Large intestine (tissue), 3 donors: ENCODE results near the gene UNC45B. TPM values are rescaled to one million over a fixed set of nuclear protein-coding genes. Genes with fewer than 3 reads are reported as not detected.
"Not testable (repeated sequence)": the region's sequence is repeated elsewhere in the genome, so short reads cannot be mapped to it uniquely, and the experiment has no call there.

ENCODE experiments used
- DNase-seq, 2 donors: peaks; one replicate each; pipeline versions ENCODE4 v3.0.0 to v3.0.0-alpha.2; 2013
- H3K27ac ChIP-seq: one replicate; pipeline ENCODE4 v1.5.1; 2013; ENCODE audit warnings: low read length
- H3K27me3 ChIP-seq: 2 replicates; pipeline ENCODE4 v1.6.1; 2013; ENCODE audit warnings: low read length; ENCODE audit not compliant: control insufficient read depth, insufficient read depth
- H3K36me3 ChIP-seq: 2 replicates; pipeline ENCODE4 v1.6.1; 2013; ENCODE audit warnings: low read length; ENCODE audit not compliant: control insufficient read depth, insufficient read depth
- H3K4me1 ChIP-seq: one replicate; pipeline ENCODE4 v1.6.1; 2013; ENCODE audit warnings: low read length; ENCODE audit not compliant: control insufficient read depth, insufficient read depth
- H3K4me3 ChIP-seq: one replicate; pipeline ENCODE4 v1.5.1; 2013; ENCODE audit warnings: low read length
- H3K9me3 ChIP-seq: one replicate; pipeline ENCODE4 v1.6.1; 2013; ENCODE audit warnings: mild to moderate bottlenecking, low read depth, low read length, moderate library complexity; ENCODE audit not compliant: control insufficient read depth
- WGBS: methylation state at CpG from one replicate; pipeline ENCODE4 v1.1.5; 2013; ENCODE audit warnings: low lambda C conversion rate; ENCODE audit not compliant: insufficient coverage; 5-methylcytosine and 5-hydroxymethylcytosine counted together
- polyA plus RNA-seq: library from polyadenylated mRNA; unstranded; fragments of 120-200 nt; gene quantifications from one replicate; pipeline ENCODE4 v1.2.1, GENCODE V29; 2013

Gene UNC45B
- polyA plus RNA-seq, 1 donor = 0.28 TPM

DNA sequence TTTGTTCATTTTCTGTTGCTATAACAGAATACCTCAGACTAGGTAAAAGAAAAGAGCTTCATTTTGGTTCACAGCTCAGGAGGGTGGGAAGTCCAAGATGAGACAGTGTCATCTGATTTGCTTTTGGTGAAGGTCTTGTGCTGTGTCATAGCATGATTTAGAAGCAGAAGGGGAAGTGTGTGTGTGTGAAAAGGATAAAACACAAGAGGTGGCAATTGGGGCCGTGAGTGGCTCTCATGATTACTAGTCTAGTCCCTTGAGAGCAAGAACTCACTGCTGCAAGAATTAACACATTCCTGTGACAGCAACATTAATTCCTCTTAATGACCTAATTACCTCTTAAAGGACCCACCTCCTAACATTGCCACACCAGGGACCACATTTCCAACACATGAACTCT, 38.2 kb downstream of the UNC45B start:
- Histone ChIP-seq H3K4me3 (no peak overlapping the region), H3K27me3 (no peaks in the 10 kb centered on the region), H3K9me3 (no peaks in the 10 kb centered on the region), H3K4me1 (no peaks in the 10 kb centered on the region), H3K36me3 (no peaks in the 10 kb centered on the region), H3K27ac (no peak overlapping the region)
- DNase-seq = no peak
- no CpG with 5 or more reads among the region's 1 CpG for WGBS

DNA sequence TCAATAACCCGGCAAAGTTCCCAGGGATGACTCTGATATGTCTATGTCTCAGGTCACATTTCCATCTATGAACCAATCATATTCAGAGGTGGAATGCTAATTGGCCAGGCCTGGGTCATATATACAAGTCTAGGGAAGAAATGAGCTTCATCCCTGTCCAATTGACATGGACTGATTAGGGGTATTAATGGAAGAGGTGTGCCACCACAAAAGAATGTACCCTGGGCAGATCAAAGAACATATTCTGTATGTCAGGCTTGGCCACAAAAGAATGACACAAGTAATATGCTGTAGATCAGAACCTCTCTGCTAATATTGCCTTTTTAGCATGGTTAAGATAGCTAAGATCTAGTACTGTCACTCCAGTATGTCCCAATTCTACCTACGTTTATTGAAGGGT, 39.9 kb downstream of the UNC45B start:
- DNase-seq = no peak
- H3K27ac ChIP-seq = no peak overlapping the region
- no peak overlapping the region for H3K4me3 ChIP-seq
- 0% methylated on average over 1 of the region's 2 CpGs for WGBS
- no peaks in the 10 kb centered on the region for H3K4me1 ChIP-seq
- H3K9me3 ChIP-seq = no peaks in the 10 kb centered on the region
- no peaks in the 10 kb centered on the region for H3K27me3 ChIP-seq
- no peaks in the 10 kb centered on the region for H3K36me3 ChIP-seq

DNA sequence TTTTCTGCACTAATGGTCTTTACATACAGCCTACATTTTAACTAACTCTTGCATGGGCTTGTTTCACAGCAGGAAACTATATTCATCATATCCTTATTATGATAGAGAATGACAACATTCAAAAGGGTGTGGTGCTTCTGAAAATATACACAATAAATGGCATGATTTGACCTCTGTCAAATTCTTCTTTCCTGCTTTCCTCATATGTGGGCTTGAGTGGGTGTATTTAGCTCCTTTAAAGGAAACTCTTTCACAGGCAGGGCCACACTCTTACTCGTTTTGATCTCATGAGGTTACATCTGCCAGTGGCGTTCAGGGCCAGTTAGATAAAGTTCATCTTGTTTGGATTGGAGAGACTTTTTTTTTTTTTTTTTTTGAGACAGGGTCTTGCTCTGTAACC, 40.5 kb downstream of the UNC45B start:
- H3K36me3 ChIP-seq = no peaks in the 10 kb centered on the region
- WGBS = no CpG with 5 or more reads among the region's 2 CpGs
- no peak overlapping the region for H3K27ac ChIP-seq

DNA sequence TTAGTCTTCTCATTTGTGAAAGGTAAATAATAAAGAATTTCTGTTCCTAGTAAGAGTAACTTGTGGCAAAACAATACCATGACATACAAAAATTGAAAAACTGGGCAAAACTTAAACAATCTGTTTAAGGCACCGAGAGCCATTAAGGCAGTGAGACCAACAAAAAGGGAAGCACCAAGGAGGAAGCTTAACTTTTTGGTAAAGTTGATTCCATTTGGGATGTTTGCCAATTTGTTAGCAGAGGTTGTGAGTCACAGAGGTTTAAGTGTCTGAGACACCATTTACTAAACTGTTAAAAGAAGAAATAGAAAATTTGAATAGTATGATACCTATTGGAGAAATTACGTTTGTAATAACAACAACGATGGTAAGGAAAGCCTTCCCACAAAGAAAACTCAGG, 41.7 kb downstream of the UNC45B start:
- H3K4me3 ChIP-seq = no peak overlapping the region
- H3K9me3 ChIP-seq = no peaks in the 10 kb centered on the region
- DNase-seq = no peak
- WGBS = 86% methylated on average over 1 of the region's 3 CpGs
- H3K4me1 ChIP-seq = no peaks in the 10 kb centered on the region
- no peaks in the 10 kb centered on the region for H3K27me3 ChIP-seq
- no peak overlapping the region for H3K27ac ChIP-seq
- no peaks in the 10 kb centered on the region for H3K36me3 ChIP-seq

More for the DNA sequence above, 40.5 kb downstream of the UNC45B start:
- no peak overlapping the region for H3K4me3 ChIP-seq
- no peaks in the 10 kb centered on the region for H3K4me1 ChIP-seq
- DNase-seq = no peak
- no peaks in the 10 kb centered on the region for H3K27me3 ChIP-seq
- H3K9me3 ChIP-seq = no peaks in the 10 kb centered on the region

DNA sequence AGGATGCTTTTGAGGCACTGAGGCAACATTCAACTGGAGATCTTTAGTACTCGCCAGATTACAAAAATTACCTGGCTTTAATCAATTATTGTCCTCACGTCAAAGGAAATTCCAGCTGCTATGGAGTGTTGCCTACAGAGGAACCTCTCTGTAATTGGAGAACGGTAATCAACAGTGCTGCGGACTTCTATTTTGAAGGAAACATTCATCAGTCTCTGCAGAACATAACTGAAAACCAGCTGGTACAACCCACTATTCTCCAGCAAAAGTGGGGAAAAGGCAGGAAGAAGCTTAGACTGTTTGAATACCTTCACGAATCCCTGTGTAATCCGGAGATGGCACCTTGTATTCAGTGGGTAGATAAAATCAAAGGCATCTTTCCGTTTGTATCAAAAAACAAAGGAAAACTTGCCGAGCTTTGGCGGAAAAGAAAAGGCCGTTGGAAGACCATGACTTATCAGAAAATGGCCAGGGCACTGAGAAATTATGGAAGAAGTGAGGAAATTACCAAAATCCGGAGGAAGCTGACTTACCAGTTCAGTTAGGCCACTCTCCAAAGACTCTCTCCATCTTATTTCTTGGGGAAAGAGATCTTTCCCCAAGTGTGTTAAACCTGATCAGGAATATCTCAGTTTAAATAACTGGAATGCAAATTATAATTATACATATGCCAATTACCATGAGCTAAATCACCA, 43.5 kb downstream of the UNC45B start:
- DNase-seq = no peak

DNA sequence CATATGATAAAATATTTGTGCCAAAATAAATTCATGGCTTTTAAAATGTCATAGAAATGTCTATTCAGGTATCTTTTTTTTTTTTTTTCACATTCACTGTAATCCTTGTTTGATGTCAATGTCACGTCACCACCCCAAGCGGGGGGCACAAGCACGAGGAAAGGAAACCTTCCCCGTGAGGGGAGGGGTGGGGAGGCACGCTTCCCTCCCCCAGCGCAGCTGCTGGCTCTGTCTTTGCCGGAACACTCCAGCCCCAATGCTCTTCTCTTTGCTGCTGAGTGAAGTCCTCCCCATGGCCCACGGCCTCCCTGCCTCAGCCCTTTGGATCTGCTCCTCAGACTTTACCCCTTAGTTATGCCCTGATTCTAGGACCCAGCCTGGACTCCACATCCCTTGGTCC, 45.1 kb downstream of the UNC45B start:
- H3K9me3 ChIP-seq = peaks cover 3% of the 10 kb centered on the region
- H3K36me3 ChIP-seq = no peaks in the 10 kb centered on the region
- no CpG with 5 or more reads among the region's 8 CpGs for WGBS
- no peak overlapping the region for H3K27ac ChIP-seq
- H3K27me3 ChIP-seq = no peaks in the 10 kb centered on the region
- H3K4me3 ChIP-seq = no peak overlapping the region
- H3K4me1 ChIP-seq = no peaks in the 10 kb centered on the region
- no peak for DNase-seq

More for the DNA sequence above, 43.5 kb downstream of the UNC45B start:
- no peaks in the 10 kb centered on the region for H3K36me3 ChIP-seq
- no peaks in the 10 kb centered on the region for H3K27me3 ChIP-seq
- no peaks in the 10 kb centered on the region for H3K4me1 ChIP-seq
- H3K9me3 ChIP-seq = peaks cover 3% of the 10 kb centered on the region
- no peak overlapping the region for H3K27ac ChIP-seq
- H3K4me3 ChIP-seq = no peak overlapping the region
- WGBS = 81% methylated on average over 5 of the region's 11 CpGs

DNA sequence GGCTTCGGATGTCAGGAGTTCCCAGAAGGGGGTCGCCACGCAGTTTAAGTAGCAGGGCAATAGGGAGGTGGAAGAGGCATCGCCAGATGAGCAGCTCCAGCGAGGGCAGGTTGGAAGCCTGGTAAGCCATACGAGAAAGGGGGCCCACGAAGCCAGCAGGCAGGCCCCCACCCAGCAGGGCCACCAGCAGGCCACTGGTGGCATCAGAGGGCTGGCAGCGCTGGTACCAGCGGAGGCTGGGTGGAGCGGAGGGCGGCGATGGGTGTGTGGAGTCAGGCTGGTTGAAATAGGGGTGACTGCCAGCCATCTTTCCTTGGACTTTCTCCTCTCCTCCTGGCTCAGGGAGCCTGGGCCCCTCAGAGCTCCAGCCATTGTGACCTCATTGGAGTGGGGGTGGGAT, 46.4 kb downstream of the UNC45B start, which contains the start of gene SLC35G3:
Gene SLC35G3, minus strand, starts transcription at position 393 of the 400 bp plus-strand sequence. Its CDS starts 86 bp downstream, at position 307.
- H3K4me1 ChIP-seq, H3K27ac ChIP-seq, H3K9me3 ChIP-seq, H3K36me3 ChIP-seq, H3K4me3 ChIP-seq, DNase-seq, H3K27me3 ChIP-seq: not testable (repeated sequence)
- no CpG with 5 or more reads among the region's 12 CpGs for WGBS

DNA sequence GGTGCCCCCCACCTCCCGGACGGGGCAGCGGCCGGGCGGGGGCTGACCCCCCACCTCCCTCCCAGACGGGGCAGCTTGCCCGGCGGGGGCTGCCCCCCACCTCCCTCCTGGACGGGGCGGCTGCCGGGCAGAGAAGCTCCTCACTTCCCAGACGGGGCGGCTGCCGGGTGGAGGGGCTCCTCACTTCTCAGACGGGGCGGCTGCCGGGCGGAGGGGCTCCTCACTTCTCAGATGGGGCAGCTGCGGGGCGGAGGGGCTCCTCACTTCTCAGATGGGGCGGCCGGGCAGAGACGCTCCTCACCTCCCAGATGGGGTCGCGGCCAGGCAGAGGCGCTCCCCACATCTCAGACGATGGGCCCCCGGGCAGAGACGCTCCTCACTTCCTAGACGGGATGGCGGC, 47.4 kb downstream of the UNC45B start:
- not testable (repeated sequence) for H3K4me1 ChIP-seq, H3K4me3 ChIP-seq, H3K9me3 ChIP-seq, H3K27me3 ChIP-seq, DNase-seq, H3K36me3 ChIP-seq, H3K27ac ChIP-seq
- WGBS = no CpG with 5 or more reads among the region's 31 CpGs

DNA sequence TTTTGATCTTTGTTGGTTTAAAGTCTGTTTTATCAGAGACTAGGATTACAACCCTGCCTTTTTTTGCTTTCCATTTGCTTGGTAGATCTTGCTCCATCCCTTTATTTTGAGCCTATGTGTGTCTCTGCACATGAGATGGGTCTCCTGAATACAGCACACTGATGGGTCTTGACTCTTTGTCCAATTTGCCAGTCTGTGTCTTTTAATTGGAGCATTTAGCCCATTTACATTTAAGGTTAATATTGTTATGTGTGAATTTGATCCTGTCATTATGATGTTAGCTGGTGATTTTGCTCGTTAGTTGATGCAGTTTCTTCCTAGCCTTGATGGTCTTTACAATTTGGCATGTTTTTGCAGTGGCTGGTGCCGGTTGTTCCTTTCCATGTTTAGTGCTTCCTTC, 55.0 kb downstream of the UNC45B start:
- H3K27ac ChIP-seq, H3K4me3 ChIP-seq, H3K36me3 ChIP-seq, H3K27me3 ChIP-seq, DNase-seq, H3K9me3 ChIP-seq, H3K4me1 ChIP-seq: not testable (repeated sequence)
- WGBS = no CpG with 5 or more reads among the region's 2 CpGs

DNA sequence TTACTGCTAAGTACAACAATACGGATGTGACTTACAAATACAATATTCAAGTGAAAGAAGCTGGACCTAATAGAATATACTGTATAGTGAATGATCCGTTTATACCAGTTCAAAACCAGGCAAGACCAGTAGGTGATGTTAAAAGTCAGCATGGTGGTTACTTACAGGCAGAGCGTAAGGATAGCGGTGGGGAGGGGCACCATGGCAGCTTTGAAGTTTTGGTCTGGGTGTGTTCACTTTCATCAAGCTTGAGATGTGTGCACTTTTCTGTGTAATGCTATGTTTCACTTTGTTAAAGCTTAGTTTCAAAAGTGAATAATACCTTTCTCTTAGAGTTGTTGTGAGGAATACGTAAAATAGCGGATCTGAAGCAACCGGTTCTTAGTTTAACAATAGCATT, 63.1 kb downstream of the UNC45B start:
- WGBS = no CpG with 5 or more reads among the region's 7 CpGs
- H3K27ac ChIP-seq = no peak overlapping the region
- H3K4me1 ChIP-seq = no peaks in the 10 kb centered on the region
- H3K9me3 ChIP-seq = no peaks in the 10 kb centered on the region
- H3K27me3 ChIP-seq = no peaks in the 10 kb centered on the region
- no peak overlapping the region for H3K4me3 ChIP-seq
- no peaks in the 10 kb centered on the region for H3K36me3 ChIP-seq
- DNase-seq = no peak

DNA sequence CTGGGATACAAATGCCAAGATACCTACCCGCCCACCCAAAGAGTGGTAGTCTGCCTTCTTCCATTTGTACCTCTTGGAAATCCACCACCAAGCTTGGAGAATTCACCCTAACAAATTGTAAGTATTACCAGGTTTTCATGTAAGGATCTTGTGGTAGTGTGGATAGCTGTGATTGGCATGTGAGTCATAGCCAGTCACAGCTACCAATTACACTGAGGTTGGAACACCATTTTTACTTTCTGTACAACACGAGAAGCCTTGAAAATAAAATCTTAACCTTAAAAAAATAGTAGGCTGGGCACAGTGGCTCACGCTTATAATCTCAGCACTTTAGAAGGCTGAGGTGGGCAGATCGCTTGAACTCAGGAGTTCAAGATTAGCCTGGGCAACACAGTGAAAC, 65.1 kb downstream of the UNC45B start:
- DNase-seq = no peak
- Histone ChIP-seq H3K9me3 (no peaks in the 10 kb centered on the region), H3K27me3 (no peaks in the 10 kb centered on the region), H3K27ac (no peak overlapping the region), H3K4me3 (no peak overlapping the region), H3K4me1 (no peaks in the 10 kb centered on the region), H3K36me3 (no peaks in the 10 kb centered on the region)
- no CpG with 5 or more reads among the region's 4 CpGs for WGBS
